HT-29 (cell line): ENCODE data around the gene ATP5F1D. TPM values are rescaled to one million over a fixed set of nuclear protein-coding genes. Genes with fewer than 3 reads are reported as not detected.

Experiments used
- DNase-seq: peaks from one replicate; pipeline ENCODE4 v3.0.0-alpha.2; 2015; ENCODE audit warnings: low spot score
- total RNA-seq: library from RNA; depleted of rRNA; stranded (reverse); fragments of >200 nt; shearing (Covaris generic); gene quantifications from 2 replicates; pipeline ENCODE4 v1.2.3, GENCODE V29; 2014

ATP5F1D gene
- total RNA-seq, 1 experiment from 2014 or later: 142 TPM

- DNase-seq: peak; percentile 86
Measured at GRCh38 chr19:1269478-1270212, 28.1 kb downstream of the ATP5F1D start.

DNA sequence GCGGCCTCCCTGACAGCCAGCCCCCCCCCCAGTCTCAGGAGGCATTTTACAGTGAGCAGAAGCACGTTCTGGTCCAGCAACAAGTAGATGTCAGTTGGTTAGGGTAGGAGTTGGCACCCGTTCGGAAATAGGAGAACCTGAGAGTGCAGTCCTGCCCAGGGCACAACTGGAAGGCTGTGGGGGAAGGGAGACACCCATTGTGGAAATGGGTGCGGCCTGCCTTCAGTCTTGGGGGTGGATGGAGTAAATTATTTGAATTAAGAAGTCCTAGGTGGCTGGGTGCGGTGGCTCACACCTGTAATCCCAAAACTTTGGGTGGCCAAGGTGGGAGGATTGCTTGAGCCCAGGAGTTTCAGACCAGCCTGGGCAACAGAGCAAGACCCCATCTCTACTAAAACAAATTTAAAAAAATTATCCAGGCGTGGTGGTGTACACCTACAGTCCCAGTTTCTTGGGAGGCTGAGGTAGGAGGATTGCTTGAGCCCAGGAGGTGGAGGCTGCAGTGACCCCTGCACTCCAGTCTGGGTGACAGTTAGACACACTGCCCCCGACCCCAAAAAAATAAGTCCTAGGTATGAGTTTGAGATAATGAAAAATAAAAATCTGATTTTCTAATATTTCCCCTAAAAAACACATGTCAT, 28.8 kb downstream of the ATP5F1D start:
- no peak for DNase-seq

GRCh38 chr19:1270854-1271527, 29.4 kb downstream of the ATP5F1D start:
- DNase-seq: no peak

DNA sequence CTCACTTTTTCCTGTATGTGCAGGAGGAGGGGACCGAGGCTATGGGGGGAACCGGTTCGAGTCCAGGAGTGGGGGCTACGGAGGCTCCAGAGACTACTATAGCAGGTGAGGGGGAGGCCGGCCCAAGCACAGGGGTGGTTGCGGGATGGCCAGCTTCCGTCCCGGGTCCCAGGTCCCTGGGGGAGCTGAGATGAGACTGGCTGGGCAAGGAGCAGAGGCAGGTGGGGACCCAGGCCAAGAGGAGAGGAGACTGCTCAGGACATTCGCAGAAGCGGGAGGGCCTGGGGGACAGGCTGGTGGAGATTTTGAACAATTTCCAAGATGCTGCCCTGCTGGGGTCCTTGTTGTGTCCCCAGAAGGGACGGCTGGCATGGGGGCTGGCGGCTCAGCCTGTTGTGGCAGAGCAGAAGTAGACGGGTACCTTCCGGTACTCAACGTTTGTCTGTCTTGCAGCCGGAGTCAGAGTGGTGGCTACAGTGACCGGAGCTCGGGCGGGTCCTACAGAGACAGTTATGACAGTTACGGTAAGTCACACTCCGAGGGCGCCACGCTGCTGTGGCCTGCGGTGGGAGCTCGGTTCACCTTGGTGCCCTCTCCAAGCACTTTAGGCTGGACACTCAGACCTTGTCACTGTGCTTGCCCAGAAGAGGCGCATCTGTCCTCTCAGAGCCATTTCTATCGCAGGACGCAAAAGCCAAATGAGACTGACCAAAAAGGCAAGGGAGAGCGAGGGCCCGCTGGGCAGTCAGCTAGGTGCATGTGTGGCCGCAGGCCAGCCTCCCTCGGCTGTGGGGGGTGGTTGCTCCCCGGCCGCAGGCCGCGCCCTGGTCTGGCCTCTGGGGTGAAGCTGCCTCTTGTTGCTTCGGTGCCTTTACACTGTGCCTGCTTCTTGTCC, 30.2 kb downstream of the ATP5F1D start:
- DNase-seq: no peak

DNA sequence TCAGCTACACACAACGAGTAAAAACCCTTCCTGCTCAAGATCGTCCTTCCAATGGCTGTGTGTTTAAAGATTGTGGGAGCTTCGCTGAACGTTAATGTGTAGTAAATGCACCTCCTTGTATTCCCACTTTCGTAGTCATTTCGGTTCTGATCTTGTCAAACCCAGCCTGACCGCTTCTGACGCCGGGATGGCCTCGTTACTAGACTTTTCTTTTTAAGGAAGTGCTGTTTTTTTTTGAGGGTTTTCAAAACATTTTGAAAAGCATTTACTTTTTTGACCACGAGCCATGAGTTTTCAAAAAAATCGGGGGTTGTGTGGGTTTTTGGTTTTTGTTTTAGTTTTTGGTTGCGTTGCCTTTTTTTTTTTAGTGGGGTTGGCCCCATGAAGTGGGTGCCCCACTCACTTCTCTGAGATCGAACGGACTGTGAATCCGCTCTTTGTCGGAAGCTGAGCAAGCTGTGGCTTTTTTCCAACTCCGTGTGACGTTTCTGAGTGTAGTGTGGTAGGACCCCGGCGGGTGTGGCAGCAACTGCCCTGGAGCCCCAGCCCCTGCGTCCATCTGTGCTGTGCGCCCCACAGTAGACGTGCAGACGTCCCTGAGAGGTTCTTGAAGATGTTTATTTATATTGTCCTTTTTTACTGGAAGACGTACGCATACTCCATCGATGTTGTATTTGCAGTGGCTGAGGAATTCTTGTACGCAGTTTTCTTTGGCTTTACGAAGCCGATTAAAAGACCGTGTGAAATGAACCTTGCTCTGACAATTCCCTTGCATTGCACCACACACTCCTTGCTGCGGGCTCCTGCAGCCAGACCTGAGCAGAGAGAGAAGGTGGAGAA, 31.1 kb downstream of the ATP5F1D start:
- DNase-seq: no peak

GRCh38 chr19:1273263-1274041, 31.9 kb downstream of the ATP5F1D start:
- no peak for DNase-seq

DNA sequence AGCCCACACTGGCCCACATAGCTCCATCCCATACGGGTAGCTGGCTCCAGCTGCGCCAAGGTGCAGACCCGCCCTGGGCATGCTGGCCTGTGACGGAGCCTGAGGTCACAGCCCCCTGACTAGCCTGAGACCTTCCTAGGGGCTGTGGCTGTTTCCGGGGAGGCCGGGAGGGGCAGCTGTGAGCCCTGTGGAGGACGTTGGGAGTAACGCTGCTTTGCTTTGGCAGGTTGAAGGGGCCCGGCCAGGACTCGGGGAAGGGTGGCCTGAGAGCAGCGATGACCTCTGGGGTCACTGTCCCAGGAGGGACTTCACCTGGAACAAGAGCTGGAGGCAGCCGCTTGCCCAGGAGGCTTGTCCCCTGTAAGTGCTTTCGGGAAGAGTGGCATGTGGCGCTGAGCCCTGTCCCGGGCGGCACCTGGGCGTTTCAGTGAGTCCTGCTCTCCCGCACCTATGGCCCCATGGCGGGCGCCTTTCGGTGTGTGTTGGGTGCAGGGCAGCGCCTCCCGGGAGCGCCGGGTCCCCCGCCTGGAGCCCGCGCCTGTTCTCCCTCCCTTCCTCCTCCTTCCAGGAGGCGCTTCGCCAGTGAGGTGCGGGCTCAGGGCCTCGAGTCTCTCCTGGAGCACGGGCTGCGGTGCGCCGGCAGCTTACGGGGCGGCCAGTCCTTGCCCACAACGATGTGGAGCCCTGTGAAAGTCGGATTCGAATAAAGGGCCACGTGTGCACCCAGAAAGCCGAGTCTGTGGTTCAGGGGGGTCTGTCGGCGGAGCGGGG, 32.7 kb downstream of the ATP5F1D start:
- DNase-seq: no peak

- no peak for DNase-seq
Measured at GRCh38 chr19:1274852-1275259, 33.3 kb downstream of the ATP5F1D start.

DNA sequence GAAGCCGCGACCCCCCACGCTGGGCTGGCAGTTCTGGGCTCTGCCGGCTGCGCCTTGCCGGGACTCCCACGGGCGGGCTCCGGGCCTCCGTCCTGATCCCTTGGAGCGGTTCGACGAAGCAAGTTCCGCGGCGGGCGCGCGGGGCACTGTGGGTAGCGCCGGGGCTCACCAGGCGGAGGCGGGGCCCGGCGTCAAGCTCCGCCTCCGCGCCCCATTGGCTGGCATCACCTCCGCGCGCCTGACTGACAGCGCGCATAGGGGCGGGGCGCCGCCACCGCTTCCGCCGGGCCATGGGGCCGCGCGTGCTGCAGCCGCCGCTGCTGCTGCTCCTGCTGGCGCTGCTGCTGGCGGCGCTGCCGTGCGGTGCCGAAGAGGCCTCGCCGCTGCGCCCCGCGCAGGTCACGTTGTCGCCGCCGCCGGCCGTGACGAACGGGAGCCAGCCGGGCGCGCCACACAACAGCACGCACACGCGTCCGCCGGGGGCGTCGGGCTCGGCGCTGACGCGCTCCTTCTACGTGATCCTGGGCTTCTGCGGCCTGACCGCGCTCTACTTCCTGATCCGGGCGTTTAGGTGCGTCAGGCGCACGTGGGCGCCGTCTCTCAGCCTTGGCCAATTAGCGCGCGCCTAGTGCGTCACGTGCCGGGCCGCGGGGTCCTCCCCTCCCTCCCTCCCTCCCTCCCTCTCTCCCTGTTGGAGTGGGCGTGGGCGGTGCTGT, 33.9 kb downstream of the ATP5F1D start, which contains the start of gene FAM174C:
Gene FAM174C, plus strand, starts transcription at position 271 of the 716 bp plus-strand sequence. Its CDS starts 20 bp downstream, at position 291.
- DNase-seq: peak; percentile 93

DNA sequence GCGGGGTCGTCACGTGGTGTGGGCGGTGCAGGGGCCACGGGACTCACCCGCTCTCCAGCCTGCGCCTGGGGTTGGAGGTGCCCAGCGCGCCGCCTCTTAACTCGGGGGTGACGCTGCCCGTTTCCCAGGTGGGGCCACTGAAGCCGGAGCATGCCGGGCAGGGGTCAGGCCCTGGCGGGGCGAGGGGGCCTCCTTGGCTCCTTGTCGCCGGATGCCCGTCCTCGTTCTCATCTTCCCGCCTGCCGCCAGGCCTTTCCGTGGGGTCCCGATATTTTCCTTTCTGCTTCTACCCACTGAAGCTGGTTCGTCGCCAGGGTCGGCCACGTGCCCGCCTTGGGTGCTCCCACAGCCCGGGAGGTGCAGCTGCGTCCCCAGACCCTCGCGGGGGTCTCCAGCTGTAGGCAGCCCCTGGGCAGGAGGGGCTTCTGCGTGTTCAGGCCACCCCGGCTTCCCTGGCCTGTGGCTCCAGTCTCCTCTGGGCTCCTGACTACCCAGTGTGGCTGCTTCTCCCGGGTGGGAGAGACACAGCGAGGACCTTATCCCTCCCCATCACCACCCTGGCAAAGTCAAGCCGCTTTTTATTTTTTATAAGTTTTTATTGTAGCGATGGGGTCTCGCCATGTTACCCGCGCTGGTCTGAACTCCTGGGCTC, 34.6 kb downstream of the ATP5F1D start:
- DNase-seq: no peak

DNA sequence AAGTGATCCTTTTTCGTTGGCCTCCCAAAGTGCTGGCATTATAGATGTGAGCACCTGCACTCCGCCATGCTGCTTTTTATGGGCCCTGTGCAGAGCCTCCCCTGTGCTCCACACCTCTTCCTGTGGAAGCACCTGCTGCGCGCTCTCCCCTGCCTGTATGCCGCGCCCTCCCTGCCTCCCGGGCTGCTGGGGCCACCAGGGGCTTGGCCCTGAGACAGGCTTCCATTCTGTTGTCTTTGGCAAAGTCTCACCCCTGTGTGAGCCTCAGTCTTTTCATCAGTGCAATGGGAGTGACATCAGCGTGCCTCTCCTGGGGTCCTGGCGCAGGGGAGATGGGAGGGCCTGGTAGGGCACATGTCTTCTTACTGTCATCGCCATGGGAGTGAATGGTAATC, 35.1 kb downstream of the ATP5F1D start:
- no peak for DNase-seq

DNA sequence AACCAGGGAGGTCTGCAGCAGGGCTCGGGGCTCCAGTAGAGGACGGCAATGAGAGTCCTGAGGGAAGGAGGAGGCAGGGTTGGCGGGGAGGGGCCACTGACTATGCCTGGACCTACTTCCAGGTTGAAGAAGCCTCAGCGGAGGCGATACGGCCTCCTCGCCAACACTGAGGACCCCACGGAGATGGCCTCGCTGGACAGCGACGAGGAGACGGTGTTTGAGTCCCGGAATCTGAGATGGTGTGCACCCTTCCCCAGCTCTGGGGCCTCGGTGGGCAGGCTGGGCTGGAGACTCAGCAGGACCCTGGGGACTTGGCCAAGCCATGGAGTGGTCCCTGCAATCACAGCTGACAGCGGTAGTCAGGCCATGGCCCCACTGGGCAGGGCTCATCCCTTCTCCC, 35.5 kb downstream of the ATP5F1D start:
- no peak for DNase-seq

GRCh38 chr19:1278074-1278473, 36.5 kb downstream of the ATP5F1D start:
- no peak for DNase-seq

DNA sequence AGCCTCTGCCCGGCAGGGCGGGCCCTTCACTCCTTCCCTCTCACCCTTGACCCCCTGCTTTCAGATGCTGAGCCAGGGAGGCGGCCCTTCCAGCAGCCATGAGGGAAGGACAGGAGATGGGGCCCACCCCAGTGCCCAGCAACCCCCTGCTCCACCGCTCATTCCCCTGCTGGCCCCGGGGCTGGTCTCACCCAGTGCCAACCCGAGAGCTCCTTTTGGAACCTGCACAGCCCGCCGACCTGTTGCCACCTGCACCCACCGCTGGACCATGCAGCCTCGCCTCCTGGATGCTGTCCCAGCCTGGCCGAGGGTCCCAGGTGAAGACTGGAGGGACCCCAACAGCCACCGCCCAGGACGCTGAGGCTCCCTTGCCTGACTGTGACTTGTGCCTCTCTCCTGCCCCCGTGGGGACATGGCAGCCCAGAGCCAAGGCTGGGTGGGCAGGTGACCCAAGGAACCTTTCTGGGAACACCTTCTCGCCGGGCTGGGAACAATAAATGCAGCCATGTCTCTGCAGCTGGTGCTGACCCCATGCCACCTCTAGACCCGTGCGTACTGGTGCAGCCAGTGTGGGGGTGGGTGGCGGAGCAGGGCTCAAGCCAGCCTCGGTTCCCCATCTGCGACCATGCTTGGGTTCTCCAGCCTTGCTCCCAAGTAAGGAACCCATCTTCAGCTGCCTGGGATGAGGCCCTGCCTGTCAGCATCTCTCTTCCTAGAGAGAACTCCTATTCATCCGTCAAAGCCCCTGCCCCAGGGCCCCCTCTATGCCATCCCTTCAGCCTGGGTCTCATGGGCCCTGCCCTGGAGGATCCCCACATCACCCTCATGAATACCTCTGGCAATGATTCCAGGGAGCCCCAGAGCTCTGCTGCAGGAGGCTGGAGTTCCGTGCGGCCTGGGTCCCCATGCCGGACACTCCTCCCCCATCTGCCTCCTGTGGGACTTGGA, 37.4 kb downstream of the ATP5F1D start:
- no peak for DNase-seq

GRCh38 chr19:1279782-1280341, 38.3 kb downstream of the ATP5F1D start:
- DNase-seq: peak; percentile 91
